Epithelial cell of esophagus (primary cell): Measurements from ENCODE around the gene FOXS1.
A peak's percentile ranks its signal among the peaks of the same experiment; 100 is the strongest.

Source experiments
- DNase-seq: peaks from one replicate; pipeline ENCODE4 v3.0.0; 2010; ENCODE audit warnings: low read depth
- H3K4me3 ChIP-seq: 2 replicates; pipeline ENCODE4 v1.5.1; 2011; ENCODE audit warnings: mild to moderate bottlenecking, low read length, control low read depth
- CTCF ChIP-seq: IDR thresholded peaks from 2 replicates; pipeline ENCODE4 v1.5.1; 2011; ENCODE audit warnings: low read depth, mild to moderate bottlenecking, low read length, control low read depth, inconsistent platforms; ENCODE audit not compliant: insufficient read depth; ENCODE audit errors: missing control alignments

FOXS1 gene

GRCh38 chr20:31861385-31862156 lies 16.2 kb upstream of the FOXS1 start:
- peak; percentile 55 for DNase-seq
- no peak for TF ChIP-seq CTCF
- peak overlapping the region; percentile 38 for H3K4me3 ChIP-seq

GRCh38 chr20:31861135-31861384 lies 15.7 kb upstream of the FOXS1 start:
- peak overlapping the region; percentile 35 for H3K4me3 ChIP-seq
- no peak for TF ChIP-seq CTCF
- DNase-seq: no peak

GRCh38 chr20:31860390-31861134 lies 15.2 kb upstream of the FOXS1 start:
- no peak for TF ChIP-seq CTCF
- peak; percentile 64 for DNase-seq
- peak overlapping the region; percentile 35 for H3K4me3 ChIP-seq

- no peak overlapping the region for H3K4me3 ChIP-seq
- no peak for TF ChIP-seq CTCF
- no peak for DNase-seq
Measured at GRCh38 chr20:31859998-31860380, 14.6 kb upstream of the FOXS1 start.

GRCh38 chr20:31859266-31859997 lies 14.0 kb upstream of the FOXS1 start:
- no peak for DNase-seq
- H3K4me3 ChIP-seq: no peak overlapping the region
- TF ChIP-seq CTCF: no peak

GRCh38 chr20:31858760-31859083 lies 13.3 kb upstream of the FOXS1 start:
- no peak for DNase-seq
- TF ChIP-seq CTCF: no peak
- no peak overlapping the region for H3K4me3 ChIP-seq
